Measurements from ENCODE around the gene ZFP36. TPM values are rescaled to one million over a fixed set of nuclear protein-coding genes. Genes with fewer than 3 reads are reported as not detected.

The ZFP36 gene
- total RNA-seq, 3 donors from 2014 or later, result 91.7 to 299 (median 143) TPM

DNA sequence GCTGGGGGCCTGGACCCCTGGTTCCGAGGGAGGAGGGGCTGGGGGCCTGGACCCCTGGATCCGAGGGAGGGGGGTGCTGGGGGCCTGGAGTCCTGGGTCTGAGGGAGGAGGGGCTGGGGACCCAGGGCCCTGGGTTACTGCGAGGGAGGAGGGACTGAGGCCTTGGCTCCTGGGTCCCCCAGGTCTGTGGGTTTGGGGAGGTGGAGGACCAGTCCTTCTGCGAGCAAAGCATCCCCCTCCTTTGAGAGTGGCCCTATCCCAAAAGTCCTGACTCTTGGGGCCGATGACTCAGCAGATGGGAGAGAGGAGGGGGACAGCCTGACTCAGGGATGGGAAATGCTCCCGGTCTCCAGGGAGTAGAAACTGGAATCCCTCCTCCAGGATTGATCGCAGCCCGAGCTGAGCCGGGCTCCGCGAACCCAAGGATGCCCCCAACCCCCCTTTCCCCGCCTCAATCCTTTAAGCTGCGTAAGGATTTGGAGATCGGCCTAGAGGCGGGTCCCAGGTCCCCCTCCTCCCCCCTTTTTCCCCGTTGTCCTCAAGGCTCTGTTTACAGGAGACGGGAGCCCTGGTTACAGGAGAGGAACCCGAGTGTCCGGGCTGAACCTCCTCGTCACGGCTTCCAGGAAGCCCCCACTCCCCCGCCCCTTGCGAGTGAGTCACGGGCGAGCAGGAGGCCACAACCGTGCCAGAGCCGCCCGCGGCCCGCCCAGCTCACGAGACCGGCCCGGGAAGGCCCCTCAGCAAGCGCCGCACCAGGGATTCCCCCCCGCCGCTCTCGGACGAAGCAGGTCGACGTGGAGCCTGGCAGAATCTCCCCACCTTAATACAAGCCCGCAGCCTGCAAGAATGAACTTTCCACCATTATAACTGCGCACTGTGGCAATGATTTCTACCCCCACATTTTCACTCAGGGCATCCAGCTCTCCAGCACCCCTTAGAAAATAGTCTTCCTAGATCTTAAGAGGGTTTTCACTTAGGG, 3.0 kb upstream of the ZFP36 start:
- Histone ChIP-seq H3K4me3 (peak overlapping the region; percentile 55 to 80 (median 62)), H3K36me3 (peaks cover 6% of the 10 kb centered on the region), H3K9me3 (no peaks in the 10 kb centered on the region), H3K27me3 (no peaks in the 10 kb centered on the region), H3K4me1 (peaks cover 0 to 13% of the 10 kb centered on the region in 2 donors), H3K27ac (peak overlapping the region; percentile 100)
- TF ChIP-seq POLR2AphosphoS5 (IDR thresholded peaks at IDR 0.05) (peak; percentile 94 to 99 (median 97)), POLR2A (IDR thresholded peaks at IDR 0.05) (peak; percentile 81)
- TF ChIP-seq, protein P1, sequence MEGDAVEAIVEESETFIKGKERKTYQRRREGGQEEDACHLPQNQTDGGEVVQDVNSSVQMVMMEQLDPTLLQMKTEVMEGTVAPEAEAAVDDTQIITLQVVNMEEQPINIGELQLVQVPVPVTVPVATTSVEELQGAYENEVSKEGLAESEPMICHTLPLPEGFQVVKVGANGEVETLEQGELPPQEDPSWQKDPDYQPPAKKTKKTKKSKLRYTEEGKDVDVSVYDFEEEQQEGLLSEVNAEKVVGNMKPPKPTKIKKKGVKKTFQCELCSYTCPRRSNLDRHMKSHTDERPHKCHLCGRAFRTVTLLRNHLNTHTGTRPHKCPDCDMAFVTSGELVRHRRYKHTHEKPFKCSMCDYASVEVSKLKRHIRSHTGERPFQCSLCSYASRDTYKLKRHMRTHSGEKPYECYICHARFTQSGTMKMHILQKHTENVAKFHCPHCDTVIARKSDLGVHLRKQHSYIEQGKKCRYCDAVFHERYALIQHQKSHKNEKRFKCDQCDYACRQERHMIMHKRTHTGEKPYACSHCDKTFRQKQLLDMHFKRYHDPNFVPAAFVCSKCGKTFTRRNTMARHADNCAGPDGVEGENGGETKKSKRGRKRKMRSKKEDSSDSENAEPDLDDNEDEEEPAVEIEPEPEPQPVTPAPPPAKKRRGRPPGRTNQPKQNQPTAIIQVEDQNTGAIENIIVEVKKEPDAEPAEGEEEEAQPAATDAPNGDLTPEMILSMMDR (IDR thresholded peaks at IDR 0.05), result peak in 1 of 3 donors; percentile 13
- peak; percentile 99 to 100 for DNase-seq (ENCODE audit: low spot score in 2 of 2)
- intact Hi-C loops (cut with DNase I; ENCODE audit: low total_unique reads), result no loop called here

DNA sequence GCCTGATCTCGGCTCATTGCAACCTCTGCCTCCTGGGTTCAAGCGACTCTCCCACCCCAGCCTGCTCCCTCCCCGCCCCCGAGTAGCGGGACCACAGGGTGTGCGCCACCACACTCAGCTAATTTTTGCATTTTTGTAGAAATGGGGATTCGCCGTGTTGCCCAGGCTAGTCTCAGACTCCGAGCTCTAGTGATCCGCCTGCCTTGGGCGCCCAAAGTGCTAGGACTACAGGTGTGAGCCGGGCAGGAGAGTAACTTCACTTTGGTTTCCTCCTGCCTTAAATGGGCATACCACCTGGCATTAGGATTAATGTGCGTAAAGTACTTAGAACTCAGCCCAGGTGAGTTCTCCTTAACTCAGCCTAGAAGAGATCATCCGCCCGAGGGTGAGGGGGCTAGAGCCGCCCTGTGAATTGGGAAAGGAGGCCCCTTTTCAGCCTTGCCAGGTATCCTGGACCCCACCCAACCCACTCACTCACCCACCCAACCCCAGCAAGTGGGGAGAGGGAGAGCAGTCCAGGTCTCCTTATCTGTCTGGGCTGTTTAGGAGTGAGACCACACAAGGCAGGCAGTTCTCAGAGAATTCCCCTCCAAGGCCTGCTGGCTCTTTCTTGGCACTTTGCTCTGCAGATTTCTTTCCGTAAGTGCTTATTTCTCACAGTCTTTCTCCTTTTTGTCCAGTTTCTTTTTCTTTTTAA, 1.2 kb upstream of the ZFP36 start:
- Histone ChIP-seq H3K36me3 (peaks cover 6% of the 10 kb centered on the region), H3K27ac (peak overlapping the region; percentile 100), H3K9me3 (no peaks in the 10 kb centered on the region), H3K4me3 (peak overlapping the region; percentile 81 to 98 (median 96)), H3K4me1 (peaks cover 0 to 13% of the 10 kb centered on the region in 2 donors), H3K27me3 (no peaks in the 10 kb centered on the region)
- DNase-seq (ENCODE audit: low spot score in 2 of 2), result no peak
- TF ChIP-seq POLR2AphosphoS5 (IDR thresholded peaks at IDR 0.05) (no peak), POLR2A (IDR thresholded peaks at IDR 0.05) (no peak)
- TF ChIP-seq, protein P1 (IDR thresholded peaks at IDR 0.05), result no peak
- intact Hi-C loops (cut with DNase I; ENCODE audit: low total_unique reads), result no loop called here

DNA sequence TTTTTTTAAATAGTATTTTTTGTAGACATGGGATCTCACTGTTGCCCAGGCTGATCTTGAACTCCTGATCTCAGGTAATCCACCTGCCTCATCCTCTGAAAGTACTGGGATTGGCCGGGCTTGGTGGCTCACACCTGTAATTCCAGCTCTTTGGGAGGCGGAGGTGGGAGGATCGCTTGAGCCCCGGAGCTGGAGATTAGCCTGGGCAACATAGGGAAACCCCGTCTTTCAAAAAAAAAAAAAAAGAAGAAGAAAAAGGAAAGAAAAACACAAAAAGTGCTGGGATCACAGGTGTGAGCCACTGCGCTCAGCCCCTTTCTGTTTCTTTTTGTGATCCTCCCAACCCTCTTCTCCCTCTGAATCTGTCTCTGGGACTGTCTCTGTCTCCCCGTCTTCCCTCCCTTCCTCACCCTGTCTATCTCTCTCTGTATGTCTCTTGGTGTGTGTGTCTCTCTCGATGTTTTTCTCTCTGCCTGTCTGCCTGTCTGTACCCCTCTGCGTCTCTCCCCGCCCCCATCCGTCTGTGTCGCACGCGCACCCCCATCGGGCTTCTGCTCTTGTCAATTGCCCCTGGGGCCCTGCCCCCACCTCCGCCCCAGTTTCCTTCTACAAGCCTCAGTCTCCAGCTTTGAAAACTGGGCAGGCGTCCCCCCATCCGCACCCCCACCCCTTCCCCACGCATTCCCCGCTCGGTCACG, 540 bp upstream of the ZFP36 start:
- no peaks in the 10 kb centered on the region for H3K27me3 ChIP-seq
- peaks cover 6% of the 10 kb centered on the region for H3K36me3 ChIP-seq
- peak in 1 of 2 donors; percentile 79 for DNase-seq (ENCODE audit: low spot score in 2 of 2)
- H3K4me1 ChIP-seq, result peaks cover 0 to 13% of the 10 kb centered on the region in 2 donors
- H3K27ac ChIP-seq, result peak overlapping the region; percentile 100
- intact Hi-C loops (cut with DNase I; ENCODE audit: low total_unique reads), result no loop called here
- TF ChIP-seq, protein P1 (IDR thresholded peaks at IDR 0.05), result no peak
- peak; percentile 48 for TF ChIP-seq POLR2A (IDR thresholded peaks at IDR 0.05)
- peak overlapping the region; percentile 81 to 98 (median 96) for H3K4me3 ChIP-seq
- no peaks in the 10 kb centered on the region for H3K9me3 ChIP-seq

DNA sequence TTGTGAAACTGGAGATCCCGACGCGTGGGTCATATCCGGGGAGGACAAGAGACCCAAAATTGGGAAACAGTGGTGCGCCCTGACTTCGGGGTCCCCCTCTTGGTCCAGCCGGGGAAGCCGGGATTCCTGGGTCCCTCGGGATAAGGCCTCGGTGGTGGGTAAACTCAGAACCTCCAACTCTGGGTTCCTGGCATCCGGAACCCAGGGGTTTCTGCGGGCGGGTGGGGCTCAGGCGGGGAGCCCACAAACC, 688 bp downstream of the ZFP36 start:
- Histone ChIP-seq H3K27me3 (no peaks in the 10 kb centered on the region), H3K9me3 (no peaks in the 10 kb centered on the region), H3K36me3 (peaks cover 6% of the 10 kb centered on the region), H3K27ac (peak overlapping the region; percentile 100), H3K4me3 (peak overlapping the region; percentile 81 to 98 (median 96)), H3K4me1 (peaks cover 0 to 13% of the 10 kb centered on the region in 2 donors)
- no peak for DNase-seq (ENCODE audit: low spot score in 2 of 2)
- intact Hi-C loops (cut with DNase I; ENCODE audit: low total_unique reads), result no loop called here
- no peak for TF ChIP-seq POLR2A (IDR thresholded peaks at IDR 0.05)
- TF ChIP-seq, protein P1 (IDR thresholded peaks at IDR 0.05), result no peak
- no peak for TF ChIP-seq POLR2AphosphoS5 (IDR thresholded peaks at IDR 0.05)
